B cell (primary cell): ENCODE measurements around the gene HRK. TPM values are rescaled to one million over a fixed set of nuclear protein-coding genes. Genes with fewer than 3 reads are reported as not detected.
A peak's percentile ranks its signal among the peaks of the same experiment; 100 is the strongest.

Experiments
- ATAC-seq: fragments of 200-7000 bp; cut with Tn5 transposase; one replicate; pipeline ENCODE4 v1.10.0; 2021; ENCODE audit warnings: low read depth, mild to moderate bottlenecking, moderate number of reproducible peaks, moderate library complexity
- CTCF ChIA-PET: fragments of 350-600 bp; sonication (Branson Sonifier 250); formaldehyde crosslinking; loops from one replicate; lab custom pipeline; 2021; ENCODE audit warnings: antibody characterized with exemption, inconsistent platforms; lab: Charles Lee
- POLR2A ChIA-PET: fragments of 350-600 bp; sonication (Branson Sonifier 250); formaldehyde crosslinking; loops from one replicate; lab custom pipeline; 2021; ENCODE audit warnings: antibody characterized with exemption; lab: Charles Lee
- DNase-seq: peaks from one replicate; pipeline ENCODE4 v3.0.0; 2013
- H2AFZ ChIP-seq: 2 replicates; pipeline ENCODE4 v1.6.1; 2012; ENCODE audit warnings: mild to moderate bottlenecking, low read depth, low read length; ENCODE audit not compliant: insufficient read depth, poor library complexity, severe bottlenecking
- H3K27ac ChIP-seq, 2 donors: 1 replicate in 1 of 2; 2 replicates in 1 of 2; pipeline ENCODE4 v1.5.1; 2012 to 2013; ENCODE audit warnings: low read length in 2 of 2, mild to moderate bottlenecking in 2 of 2, moderate library complexity in 1 of 2
- H3K27me3 ChIP-seq, 4 experiments: fragments of 200-600 bp in 1 of 4; sonication (generic) in 1 of 4; replicated peaks in 1 of 4; 1 replicate in 2 of 4; 2 replicates in 2 of 4; pipeline versions ENCODE4 v1.6.1 to v1.7.0; 2013 to 2016; ENCODE audit warnings: low read length in 3 of 4, mild to moderate bottlenecking in 2 of 4, mixed read lengths in 1 of 4, moderate library complexity in 1 of 4; ENCODE audit not compliant: insufficient read depth in 4 of 4, control insufficient read depth in 3 of 4; ENCODE audit errors: control extremely low read depth in 1 of 4
- H3K36me3 ChIP-seq, 2 experiments: replicated peaks in 1 of 2; 1 replicate in 1 of 2; 2 replicates in 1 of 2; pipeline versions ENCODE4 v1.6.1 to v1.7.1; 2013; ENCODE audit warnings: low read length in 1 of 2; ENCODE audit not compliant: insufficient read depth in 2 of 2, control insufficient read depth in 1 of 2; ENCODE audit errors: control extremely low read depth in 1 of 2, extremely low read depth in 1 of 2
- H3K4me1 ChIP-seq, 2 donors: fragments of 200-600 bp in 1 of 2; sonication (generic) in 1 of 2; 1 replicate in 1 of 2; 2 replicates in 1 of 2; pipeline versions ENCODE4 v1.5.1 to v1.6.1; 2013 to 2017; ENCODE audit warnings: low read length in 2 of 2; ENCODE audit not compliant: control insufficient read depth in 2 of 2, insufficient read depth in 2 of 2
- H3K4me2 ChIP-seq: replicated peaks from 2 replicates; pipeline ENCODE3; 2012; ENCODE audit warnings: mild to moderate bottlenecking, low read depth, low read length; ENCODE audit not compliant: poor library complexity, severe bottlenecking
- H3K4me3 ChIP-seq, 5 experiments: fragments of 200-600 bp in 1 of 5; sonication (generic) in 1 of 5; 1 replicate in 3 of 5; 2 replicates in 2 of 5; pipeline versions ENCODE4 v1.5.1 to v1.7.0; 2011 to 2016; ENCODE audit warnings: low read length in 4 of 5, mild to moderate bottlenecking in 4 of 5, low read depth in 2 of 5, control low read depth in 1 of 5, moderate library complexity in 1 of 5; ENCODE audit not compliant: insufficient read depth in 1 of 5; ENCODE audit errors: control extremely low read depth in 1 of 5, extremely low read depth in 1 of 5
- H3K79me2 ChIP-seq: fragments of 200-600 bp; sonication (generic); one replicate; pipeline ENCODE4 v1.6.0; 2016; ENCODE audit warnings: low read length; ENCODE audit not compliant: control insufficient read depth, insufficient read depth
- H3K9ac ChIP-seq: fragments of 200-600 bp; sonication (generic); 2 replicates; pipeline ENCODE4 v1.6.1; 2017; ENCODE audit warnings: mild to moderate bottlenecking, low read length, moderate library complexity
- H3K9me3 ChIP-seq, 3 donors: one replicate each; pipeline versions ENCODE4 v1.6.1 to v1.7.1; 2013; ENCODE audit warnings: low read length in 2 of 3; ENCODE audit not compliant: control insufficient read depth in 2 of 3, insufficient read depth in 1 of 3; ENCODE audit errors: control extremely low read depth in 1 of 3
- H4K20me1 ChIP-seq: 2 replicates; pipeline ENCODE4 v1.6.0; 2012; ENCODE audit warnings: mild to moderate bottlenecking, low read length; ENCODE audit not compliant: insufficient read depth, control insufficient read depth, poor library complexity, severe bottlenecking
- H3K27ac Mint-ChIP-seq: one replicate; pipeline ENCODE4 v1.8.0; 2021; ENCODE audit warnings: mixed read lengths
- H3K27me3 Mint-ChIP-seq: one replicate; pipeline ENCODE4 v1.8.0; 2021; ENCODE audit warnings: mixed read lengths
- H3K4me1 Mint-ChIP-seq: one replicate; pipeline ENCODE4 v1.8.0; 2021; ENCODE audit warnings: mixed read lengths
- H3K4me3 Mint-ChIP-seq: one replicate; pipeline ENCODE4 v1.8.0; 2021; ENCODE audit warnings: mixed read lengths
- H3K9me3 Mint-ChIP-seq: one replicate; pipeline ENCODE4 v1.8.0; 2022; ENCODE audit warnings: mixed read lengths; ENCODE audit not compliant: insufficient read depth
- EZH2 ChIP-seq: IDR thresholded peaks from 2 replicates; pipeline ENCODE4 v1.6.1; 2012; ENCODE audit warnings: borderline replicate concordance, low read depth, mild to moderate bottlenecking, moderate library complexity, low read length; ENCODE audit not compliant: insufficient read depth, poor library complexity, severe bottlenecking
- WGBS: methylation state at CpG from one replicate; pipeline ENCODE4 v1.1.5; 2013; ENCODE audit warnings: missing lambda C conversion rate; ENCODE audit not compliant: insufficient coverage; 5-methylcytosine and 5-hydroxymethylcytosine counted together
- intact Hi-C: fragments of 100-400 bp; cut with micrococcal nuclease; formaldehyde crosslinking; loops from one replicate; pipeline ENCODE4 v1.10.0; 2022
- polyA plus RNA-seq: library from polyadenylated mRNA; depleted of rRNA; stranded (reverse); fragments of >200 nt; gene quantifications from 2 replicates; pipeline ENCODE4 v1.2.3, GENCODE V29; 2012
- total RNA-seq, 2 donors: library from RNA; stranded (reverse); fragments of 120-200 nt in 1 of 2; gene quantifications; 1 replicate in 1 of 2; 2 replicates in 1 of 2; pipeline versions ENCODE4 v1.2.3 to v1.2.4, GENCODE V29; 2013 to 2022
- TF ChIP-seq, protein P1 (sequence below): fragments of 200-600 bp; IDR thresholded peaks from one replicate; pipeline ENCODE4 v1.8.0; 2022; ENCODE audit warnings: antibody characterized with exemption, mild to moderate bottlenecking

The HRK gene
- total and polyA plus RNA-seq, 2 donors (not counting 1 experiment from before 2014, with no cell fraction given), result 1.8 to 45.1 TPM

DNA sequence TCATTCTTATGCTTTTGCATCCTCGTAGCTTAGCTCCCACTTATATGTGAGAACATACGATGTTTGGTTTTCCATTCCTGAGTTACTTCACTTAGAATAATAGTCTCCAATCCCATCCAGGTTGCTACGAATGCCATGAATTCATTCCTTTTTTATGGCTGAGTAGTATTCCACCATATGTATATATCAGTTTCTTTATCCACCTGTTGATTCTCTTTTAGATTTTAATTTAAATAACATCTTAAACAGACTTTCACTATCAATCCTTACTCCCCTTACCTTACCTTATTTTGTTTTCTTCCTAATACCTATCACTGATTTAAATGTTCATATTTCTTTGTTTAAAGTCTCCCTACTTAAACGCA lies 29.0 kb upstream of the HRK start:
- POLR2A ChIA-PET, result no interaction called here
- no peaks in the 10 kb centered on the region for H3K9me3 ChIP-seq
- H3K4me3 ChIP-seq, result peak overlapping the region; percentile 46 to 89 (median 70)
- H3K27me3 ChIP-seq, result peaks cover 0 to 5% (median 0%) of the 10 kb centered on the region in 4 experiments
- intact Hi-C loops, result loop anchor here (1.0 kb wide), 1 partner anchor 172 kb away; the partner anchor contains the start of genes RNFT2 and SPRING1
- Mint-ChIP-seq H3K9me3 (no peaks in the 10 kb centered on the region), H3K27me3 (peaks cover 2% of the 10 kb centered on the region), H3K4me3 (peak overlapping the region; percentile 90), H3K4me1 (peaks cover 30% of the 10 kb centered on the region), H3K27ac (no peak overlapping the region)
- TF ChIP-seq, protein P1, sequence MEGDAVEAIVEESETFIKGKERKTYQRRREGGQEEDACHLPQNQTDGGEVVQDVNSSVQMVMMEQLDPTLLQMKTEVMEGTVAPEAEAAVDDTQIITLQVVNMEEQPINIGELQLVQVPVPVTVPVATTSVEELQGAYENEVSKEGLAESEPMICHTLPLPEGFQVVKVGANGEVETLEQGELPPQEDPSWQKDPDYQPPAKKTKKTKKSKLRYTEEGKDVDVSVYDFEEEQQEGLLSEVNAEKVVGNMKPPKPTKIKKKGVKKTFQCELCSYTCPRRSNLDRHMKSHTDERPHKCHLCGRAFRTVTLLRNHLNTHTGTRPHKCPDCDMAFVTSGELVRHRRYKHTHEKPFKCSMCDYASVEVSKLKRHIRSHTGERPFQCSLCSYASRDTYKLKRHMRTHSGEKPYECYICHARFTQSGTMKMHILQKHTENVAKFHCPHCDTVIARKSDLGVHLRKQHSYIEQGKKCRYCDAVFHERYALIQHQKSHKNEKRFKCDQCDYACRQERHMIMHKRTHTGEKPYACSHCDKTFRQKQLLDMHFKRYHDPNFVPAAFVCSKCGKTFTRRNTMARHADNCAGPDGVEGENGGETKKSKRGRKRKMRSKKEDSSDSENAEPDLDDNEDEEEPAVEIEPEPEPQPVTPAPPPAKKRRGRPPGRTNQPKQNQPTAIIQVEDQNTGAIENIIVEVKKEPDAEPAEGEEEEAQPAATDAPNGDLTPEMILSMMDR, result no peak
- no peak for TF ChIP-seq EZH2
- H3K27ac ChIP-seq, result no peak overlapping the region
- no peaks in the 10 kb centered on the region for H3K36me3 ChIP-seq
- no CpG with 5 or more reads among the region's 4 CpGs for WGBS
- ATAC-seq, result no peak
- DNase-seq, result no peak
- peaks cover 9% of the 10 kb centered on the region for H4K20me1 ChIP-seq
- H2AFZ ChIP-seq, result peak overlapping the region; percentile 83
- H3K9ac ChIP-seq, result peak overlapping the region; percentile 79
- H3K4me1 ChIP-seq, result peaks cover 14% of the 10 kb centered on the region in 2 donors
- CTCF ChIA-PET, result interaction anchor here (0.9 to 1.0 kb wide), 2 partner anchors 10 to 194 kb away, joined by 3 read pairs; no protein-coding TSS in a partner anchor
- H3K4me2 ChIP-seq, result peak overlapping the region; percentile 76
- peaks cover 38% of the 10 kb centered on the region for H3K79me2 ChIP-seq

DNA sequence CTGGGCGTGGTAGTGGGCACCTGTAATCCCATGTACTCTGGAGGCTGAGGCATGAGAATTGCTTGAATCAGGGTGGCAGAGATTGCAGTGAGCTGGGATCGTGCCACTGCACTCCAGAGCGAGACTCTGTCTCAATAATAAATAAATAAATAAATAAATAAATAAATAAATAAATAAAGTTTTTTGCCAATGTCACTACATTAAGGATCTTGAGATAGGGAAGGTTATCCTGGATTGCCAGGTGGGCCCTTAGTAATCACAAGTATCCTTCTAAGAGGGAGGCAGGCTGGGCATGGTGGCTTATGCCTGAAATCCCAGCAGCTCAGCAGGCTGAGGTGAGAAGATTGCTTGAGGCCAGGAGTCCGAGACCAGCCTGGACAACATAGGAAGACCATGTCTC lies 25.0 kb upstream of the HRK start:
- H3K4me1 ChIP-seq, result no peaks in the 10 kb centered on the region
- H3K27me3 Mint-ChIP-seq, result peaks cover 24% of the 10 kb centered on the region
- WGBS, result 75% methylated on average over 1 of the region's 4 CpGs
- ChIA-PET POLR2A (no interaction called here), CTCF (no interaction called here)
- TF ChIP-seq, protein P1, result no peak
- no peak for TF ChIP-seq EZH2
- no peaks in the 10 kb centered on the region for H4K20me1 ChIP-seq
- no peak overlapping the region for H3K4me3 ChIP-seq
- H3K4me1 Mint-ChIP-seq, result peaks cover 4% of the 10 kb centered on the region
- H3K9me3 Mint-ChIP-seq, result no peaks in the 10 kb centered on the region
- no peak overlapping the region for H3K27ac Mint-ChIP-seq
- H3K27ac ChIP-seq, result no peak overlapping the region
- peaks cover 0 to 2% (median 0%) of the 10 kb centered on the region in 3 donors for H3K9me3 ChIP-seq
- H3K4me3 Mint-ChIP-seq, result no peak overlapping the region
- H3K36me3 ChIP-seq, result no peaks in the 10 kb centered on the region
- no peak for DNase-seq
- intact Hi-C loops, result no loop called here
- peaks cover 0 to 5% (median 2%) of the 10 kb centered on the region in 4 experiments for H3K27me3 ChIP-seq
- H3K9ac ChIP-seq, result no peak overlapping the region
- H3K79me2 ChIP-seq, result peaks cover 2% of the 10 kb centered on the region
- no peak for ATAC-seq
- no peak overlapping the region for H3K4me2 ChIP-seq
- no peak overlapping the region for H2AFZ ChIP-seq
